Left renal pelvis (tissue), 4 donors: ENCODE results near the gene ADIPOQ. TPM values are rescaled to one million over a fixed set of nuclear protein-coding genes. Genes with fewer than 3 reads are reported as not detected.
"Not testable (repeated sequence)": the region's sequence is repeated elsewhere in the genome, so short reads cannot be mapped to it uniquely, and the experiment has no call there.

ENCODE experiments used
- DNase-seq, 4 donors: peaks; one replicate each; pipeline ENCODE4 v3.0.0-alpha.2; 2013; ENCODE audit warnings: low read depth in 4 of 4, low spot score in 3 of 4
- polyA plus RNA-seq, 4 donors: library from polyadenylated mRNA; unstranded; fragments of 120-200 nt; gene quantifications; one replicate each; pipeline ENCODE4 v1.2.1, GENCODE V29; 2013; ENCODE audit not compliant: insufficient read length in 4 of 4

ADIPOQ gene
- polyA plus RNA-seq, 4 donors = 0.06 to 0.29 TPM; not detected in 2

DNA sequence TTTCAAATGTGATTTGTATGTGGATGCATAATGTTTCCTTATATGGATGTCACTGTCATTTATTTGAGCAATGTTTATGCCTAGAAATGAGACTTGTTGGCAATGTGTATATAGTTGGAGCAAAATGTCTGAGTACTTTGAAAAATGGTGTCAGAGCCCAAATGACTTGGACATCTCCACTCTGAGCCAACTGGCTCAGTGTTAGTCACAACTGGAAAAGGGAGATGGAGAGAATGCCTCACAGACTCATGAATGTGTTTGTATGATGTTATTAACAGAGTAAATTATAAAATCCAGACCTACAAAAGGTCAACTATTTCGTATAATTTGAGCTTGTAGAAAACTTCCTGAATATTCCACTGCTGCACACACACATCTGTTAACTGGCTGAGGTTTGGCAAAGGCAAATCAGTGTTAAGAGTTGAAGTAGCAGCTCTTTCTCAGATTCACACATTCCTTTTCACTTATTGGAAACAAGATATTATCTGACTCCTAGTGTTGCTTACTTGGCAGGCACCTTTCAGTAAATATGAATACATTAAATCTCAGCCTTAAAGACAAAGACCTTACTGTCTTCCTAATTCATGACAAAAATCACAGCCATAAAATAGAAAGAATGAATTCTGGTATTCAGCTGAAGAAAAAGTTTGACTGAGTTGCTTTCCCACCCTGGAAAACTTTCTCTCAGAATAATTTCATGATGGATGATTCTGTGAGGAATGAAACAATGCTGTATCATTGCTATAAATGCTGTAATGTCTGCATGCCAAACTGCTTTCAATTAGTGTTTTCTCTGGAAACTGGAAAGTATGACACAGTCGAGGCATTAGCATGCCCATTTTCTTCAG is 27.0 kb downstream of the ADIPOQ start:
- no peak for DNase-seq

DNA sequence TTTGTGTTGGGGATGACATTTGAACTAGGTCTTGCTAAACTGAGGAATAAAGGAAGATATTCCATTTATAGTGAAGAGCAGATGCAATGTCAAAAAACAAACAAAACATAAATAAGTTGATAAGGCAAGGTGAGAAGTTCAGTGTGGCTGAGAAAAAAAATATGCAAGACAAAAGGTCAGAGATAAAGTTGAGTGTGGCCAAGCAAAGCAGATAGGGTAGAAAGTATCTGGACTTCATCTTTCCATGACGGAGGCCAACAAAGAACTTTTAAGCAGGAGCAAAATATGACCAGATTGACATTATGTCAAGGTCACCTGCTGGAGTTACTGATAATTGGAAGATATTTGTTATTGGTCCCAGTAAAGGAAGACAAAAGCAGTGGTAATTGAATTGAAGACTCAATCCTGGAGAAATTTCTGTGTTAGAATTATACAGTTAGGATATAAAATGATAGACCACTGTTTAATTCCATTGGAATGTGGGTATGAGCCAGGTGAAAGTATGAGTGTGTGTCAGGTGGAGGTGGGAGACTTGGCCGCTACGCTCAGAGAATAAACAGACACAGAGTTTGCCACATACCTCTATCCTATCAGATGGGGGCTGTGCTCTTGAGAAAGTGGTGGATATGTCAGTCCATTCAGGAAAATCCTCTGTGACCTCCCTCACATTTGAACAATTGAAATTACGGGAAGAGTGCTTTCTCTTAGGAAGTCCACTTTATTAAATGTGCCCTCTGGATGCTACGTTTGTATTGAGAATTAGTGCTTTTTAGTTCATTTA is 28.1 kb downstream of the ADIPOQ start:
- no peak for DNase-seq

- DNase-seq = no peak
Measured at GRCh38 chr3:186871403-186871924, 29.0 kb downstream of the ADIPOQ start.

DNA sequence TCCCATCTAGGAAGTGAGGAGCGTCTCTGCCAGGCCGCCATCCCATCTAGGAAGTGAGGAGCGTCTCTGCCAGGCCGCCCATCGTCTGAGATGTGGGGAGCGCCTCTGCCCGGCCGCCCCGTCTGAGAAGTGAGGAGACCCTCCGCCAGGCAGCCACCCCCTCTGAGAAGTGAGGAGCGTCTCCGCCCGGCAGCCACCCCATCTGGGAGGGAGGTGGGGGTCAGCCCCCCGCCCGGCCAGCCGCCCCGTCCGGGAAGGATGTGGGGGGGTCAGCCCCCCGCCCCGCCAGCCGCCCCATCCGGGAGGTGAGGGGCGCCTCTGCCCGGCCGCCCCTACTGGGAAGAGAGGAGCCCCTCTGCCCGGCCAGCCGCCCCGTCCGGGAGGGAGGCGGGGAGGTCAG is 31.3 kb downstream of the ADIPOQ start:
- DNase-seq = not testable (repeated sequence)

DNA sequence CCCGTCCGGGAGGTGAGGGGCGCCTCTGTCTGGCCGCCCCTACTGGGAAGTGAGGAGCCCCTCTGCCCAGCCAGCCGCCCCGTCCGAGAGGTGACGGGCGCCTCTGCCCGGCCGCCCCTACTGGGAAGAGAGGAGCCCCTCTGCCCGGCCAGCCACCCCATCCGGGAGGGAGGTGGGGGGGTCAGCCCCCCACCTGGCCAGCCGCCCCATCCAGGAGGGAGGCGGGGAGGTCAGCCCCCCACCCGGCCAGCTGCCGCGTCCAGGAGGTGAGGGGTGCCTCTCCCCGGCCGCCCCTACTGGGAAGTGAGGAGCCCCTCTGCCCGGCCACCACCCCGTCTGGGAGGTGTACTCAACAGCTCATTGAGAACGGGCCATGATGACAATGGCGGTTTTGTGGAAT is 31.7 kb downstream of the ADIPOQ start:
- not testable (repeated sequence) for DNase-seq

DNA sequence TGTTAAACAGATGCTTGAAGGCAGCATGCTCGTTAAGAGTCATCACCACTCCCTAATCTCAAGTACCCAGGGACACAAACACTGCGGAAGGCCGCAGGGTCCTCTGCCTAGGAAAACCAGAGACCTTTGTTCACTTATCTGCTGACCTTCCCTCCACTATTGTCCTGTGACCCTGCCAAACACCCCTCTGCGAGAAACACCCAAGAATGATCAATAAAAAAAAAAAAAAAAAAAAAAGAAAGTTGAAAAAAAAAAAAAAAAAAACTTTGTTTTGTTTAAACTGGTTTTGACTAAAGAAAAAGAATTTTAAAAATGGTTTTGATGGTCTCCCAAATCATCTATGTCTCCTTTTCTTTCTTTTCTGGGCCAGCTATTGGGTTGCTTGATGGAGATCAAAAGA is 32.3 kb downstream of the ADIPOQ start:
- DNase-seq = not testable (repeated sequence)

- no peak for DNase-seq
Measured at GRCh38 chr3:186875708-186876107, 33.2 kb downstream of the ADIPOQ start.

DNA sequence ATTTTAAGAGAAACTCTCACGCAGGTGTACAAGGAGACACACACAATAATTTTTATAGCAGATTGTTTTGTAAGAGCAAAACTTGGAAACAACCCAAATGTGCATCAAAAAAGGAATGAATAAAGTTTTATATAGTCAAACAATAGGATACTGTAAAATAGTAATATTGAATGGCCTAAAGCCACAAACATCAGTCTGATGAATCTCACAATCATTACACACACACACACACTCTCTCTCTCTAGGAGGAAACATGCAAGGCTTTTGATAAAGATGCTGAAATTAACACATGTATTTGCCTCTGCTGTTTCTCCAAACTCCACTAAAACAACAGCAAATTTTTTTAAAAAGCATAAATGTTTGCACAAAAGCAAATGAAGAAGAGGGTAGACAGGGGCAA is 37.3 kb downstream of the ADIPOQ start:
- DNase-seq = no peak

DNA sequence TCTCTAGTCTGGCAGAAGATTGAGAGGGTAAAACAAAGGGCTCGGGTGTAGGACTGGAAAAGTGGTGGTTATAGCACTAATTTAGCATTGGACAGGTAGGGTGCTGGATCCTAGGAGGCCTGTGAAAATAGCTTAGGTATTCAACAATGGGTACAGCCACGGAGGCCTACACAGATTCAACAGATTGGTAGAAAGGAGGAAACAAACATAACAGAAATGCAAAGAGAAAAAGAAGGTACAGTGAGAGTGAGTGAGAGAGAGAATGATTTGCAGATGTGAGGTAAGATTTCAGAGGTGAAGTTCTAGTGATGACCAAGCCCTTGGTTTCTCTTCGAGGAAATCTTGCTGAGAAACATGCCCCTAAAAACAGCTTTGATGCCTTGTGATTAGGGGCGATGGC is 37.9 kb downstream of the ADIPOQ start:
- DNase-seq = no peak

DNA sequence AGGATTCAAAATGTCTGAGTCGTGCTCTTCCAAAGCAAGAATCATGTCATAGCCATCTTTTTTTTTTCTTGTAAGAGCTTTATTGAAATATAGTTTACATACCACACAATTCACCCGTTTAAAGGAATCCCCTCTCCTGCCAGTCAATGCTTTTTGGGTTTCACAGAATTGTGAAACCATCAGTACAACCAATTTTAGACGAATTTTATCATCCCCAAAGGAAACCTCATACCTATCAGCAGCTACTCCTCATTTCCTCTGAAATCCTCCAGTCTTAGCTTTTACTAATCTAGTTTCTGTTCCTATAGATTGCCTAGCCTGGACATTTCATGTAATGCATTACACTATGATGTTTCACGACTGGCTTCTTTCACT is 39.6 kb downstream of the ADIPOQ start:
- DNase-seq = no peak

DNA sequence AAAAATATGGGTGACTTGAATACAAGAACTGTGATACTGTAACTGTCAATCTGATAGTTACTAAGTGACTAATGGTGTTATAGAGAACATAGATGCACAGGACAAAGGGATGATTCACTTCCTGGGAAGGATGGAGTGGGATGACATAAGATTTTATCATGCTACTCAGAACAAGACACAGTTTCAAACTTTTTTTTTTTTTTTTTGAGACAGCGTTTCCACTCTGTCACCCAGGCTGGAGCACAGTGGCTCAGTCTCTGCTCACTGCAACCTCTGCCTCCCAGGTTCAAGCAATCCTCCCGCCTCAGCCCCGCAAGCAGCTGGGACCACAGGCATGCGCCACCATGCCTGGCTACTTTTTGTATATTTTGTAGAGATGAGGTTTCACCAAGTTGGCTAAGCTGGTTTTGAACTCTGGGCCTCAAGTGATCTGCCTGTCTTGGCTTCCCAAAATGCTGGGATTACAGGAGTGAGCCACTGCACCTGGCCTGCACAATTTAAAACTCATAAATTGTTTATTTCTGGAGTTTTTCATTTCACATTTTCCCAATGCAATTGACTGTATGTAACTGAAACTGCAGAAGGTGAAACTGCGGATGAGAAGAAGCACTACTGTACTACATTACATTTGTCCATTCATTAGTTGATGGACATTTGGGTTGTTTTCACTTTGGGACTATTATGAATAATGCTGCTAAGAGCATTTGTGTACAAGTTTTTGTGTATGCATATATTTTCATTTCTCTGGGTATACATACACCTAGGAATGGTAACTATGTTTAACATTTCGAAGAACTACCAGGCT is 40.6 kb downstream of the ADIPOQ start:
- no peak for DNase-seq

DNA sequence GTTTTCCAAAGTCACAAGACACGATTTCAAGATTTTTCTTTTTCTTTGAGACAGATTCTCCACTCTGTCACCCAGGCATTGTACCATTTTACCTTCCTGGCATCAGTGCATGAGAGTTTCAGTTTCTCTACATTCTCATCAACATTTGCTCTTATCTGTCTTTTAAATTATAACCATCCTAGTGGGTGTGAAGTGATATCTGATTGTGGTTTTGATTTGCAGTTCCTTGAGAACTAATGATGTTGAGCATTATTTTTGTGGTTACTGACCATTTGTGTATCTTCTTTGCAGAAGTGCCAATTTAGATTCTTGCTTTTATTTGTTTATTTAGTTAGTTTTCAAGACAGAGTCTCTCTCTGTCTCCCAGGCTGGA is 41.2 kb downstream of the ADIPOQ start:
- DNase-seq = no peak

DNA sequence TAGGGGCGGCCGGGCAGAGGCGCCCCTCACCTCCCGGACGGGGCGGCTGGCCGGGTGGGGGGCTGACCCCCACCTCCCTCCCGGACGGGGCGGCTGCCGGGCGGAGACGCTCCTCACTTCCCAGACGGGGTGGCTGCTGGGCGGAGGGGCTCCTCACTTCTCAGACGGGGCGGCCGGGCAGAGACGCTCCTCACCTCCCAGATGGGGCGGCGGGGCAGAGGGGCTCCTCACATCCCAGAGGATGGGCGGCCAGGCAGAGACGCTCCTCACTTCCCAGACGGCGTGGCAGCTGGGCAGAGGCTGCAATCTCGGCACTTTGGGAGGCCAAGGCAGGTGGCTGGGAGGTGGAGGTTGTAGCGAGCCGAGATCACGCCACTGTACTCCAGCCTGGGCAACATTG is 42.4 kb downstream of the ADIPOQ start:
- not testable (repeated sequence) for DNase-seq

DNA sequence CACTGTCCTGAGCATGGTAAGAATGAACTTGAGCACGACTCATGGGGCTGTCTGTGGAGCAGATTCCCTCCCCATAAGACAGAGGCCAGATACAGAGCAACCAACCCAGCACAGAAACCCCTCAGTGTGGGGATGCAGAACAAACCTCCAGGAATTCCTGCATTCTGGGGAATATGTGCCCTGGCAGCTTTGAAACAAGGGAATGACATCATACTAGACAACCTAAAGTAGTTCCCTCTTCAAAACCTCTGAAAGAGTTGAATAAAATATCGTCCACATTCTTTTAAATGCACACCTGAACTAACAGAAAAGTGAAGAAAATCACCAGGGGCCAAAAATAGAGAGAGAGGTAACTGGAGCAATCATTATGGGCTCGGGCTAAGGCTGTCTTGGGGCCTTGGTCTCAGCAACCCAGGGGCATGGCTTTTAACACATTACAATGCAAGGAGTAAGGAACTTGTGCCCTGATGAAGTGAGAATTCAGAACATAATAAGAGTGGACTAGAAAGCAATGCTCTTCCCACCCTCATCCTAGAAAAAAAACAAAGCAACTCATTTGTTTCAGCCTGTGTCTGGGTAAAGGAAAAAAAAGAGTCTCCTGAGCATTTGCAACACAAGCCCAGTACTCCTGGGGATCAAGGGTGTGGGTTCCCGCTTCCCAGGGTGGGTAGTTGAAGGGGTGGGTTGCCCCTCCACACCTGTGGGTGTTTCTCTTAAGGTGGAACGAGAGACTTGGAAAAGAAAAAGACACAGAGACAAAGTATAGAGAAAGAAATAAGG is 43.9 kb downstream of the ADIPOQ start:
- DNase-seq = no peak

DNA sequence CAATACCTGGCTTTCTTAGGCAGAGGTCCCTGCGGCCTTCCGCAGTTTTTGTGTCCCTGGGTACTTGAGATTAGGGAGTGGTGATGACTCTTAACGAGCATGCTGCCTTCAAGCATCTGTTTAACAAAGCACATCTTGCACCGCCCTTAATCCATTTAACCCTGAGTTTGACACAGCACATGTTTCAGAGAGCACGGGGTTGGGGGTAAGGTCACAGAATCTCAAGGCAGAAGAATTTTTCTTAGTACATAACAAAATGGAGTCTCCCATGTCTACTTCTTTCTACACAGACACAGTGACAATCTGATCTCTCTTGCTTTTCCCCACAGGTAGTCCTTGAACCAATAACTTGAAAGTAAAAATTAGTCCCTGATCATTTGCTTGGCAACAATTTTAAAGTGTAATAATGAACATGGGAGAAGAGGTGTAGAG is 45.0 kb downstream of the ADIPOQ start:
- not testable (repeated sequence) for DNase-seq

DNA sequence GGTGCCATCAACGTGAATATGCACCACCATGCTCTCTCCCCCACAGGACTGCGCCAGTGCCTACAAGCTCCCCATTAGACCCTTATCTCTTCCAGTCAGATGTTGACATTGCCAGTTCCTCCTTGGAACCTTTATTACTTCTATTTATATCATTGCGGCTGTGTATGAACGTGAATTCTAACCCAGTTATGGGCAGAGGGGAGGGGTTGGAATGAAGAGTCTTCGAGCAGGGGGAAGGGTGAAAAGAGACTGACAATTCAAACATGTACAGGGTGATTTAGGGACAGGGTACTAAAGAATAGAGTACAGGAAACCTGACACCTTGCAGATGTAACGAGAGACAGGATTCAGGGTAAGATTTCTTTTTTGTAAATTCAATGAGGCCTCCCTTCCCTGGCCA is 46.1 kb downstream of the ADIPOQ start:
- no peak for DNase-seq

DNA sequence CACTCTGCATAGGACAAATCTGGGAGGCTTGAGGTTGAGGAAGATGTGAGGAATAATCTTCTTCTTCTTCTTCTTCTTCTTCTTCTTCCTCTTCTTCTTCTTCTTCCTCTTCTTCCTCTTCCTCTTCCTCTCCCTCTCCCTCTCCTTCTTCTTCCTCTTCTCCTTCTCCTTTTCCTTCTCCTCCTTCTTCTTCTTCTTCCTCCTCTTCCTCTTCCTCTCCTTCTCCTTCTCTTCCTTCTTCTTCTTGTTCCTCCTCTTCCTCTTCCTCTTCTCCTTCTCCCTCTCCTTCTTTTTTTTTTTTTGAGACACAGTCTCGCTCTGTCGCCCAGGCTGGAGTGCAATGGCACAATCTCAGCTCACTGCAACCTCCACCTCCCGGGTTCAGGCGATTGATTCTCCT is 47.2 kb downstream of the ADIPOQ start:
- DNase-seq = not testable (repeated sequence)

DNA sequence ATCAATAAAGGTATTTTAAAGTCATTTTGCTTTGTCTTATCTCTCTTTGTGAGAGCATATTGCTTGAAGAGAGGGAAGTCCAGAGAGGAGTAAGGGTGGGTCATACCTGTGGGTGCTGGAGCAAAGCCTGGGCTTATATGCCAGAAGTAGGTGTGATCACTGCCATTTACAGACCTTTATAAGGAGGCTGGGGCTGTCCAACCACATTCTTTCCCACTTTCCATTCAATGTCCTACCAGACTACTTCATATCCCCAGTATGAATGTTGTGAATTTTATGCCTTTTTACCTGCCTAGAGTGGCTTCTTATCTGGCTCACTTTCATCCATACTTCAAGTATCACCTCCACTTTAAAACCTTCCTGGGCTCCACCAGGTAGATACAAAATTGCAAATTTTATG is 48.4 kb downstream of the ADIPOQ start:
- DNase-seq = no peak

DNA sequence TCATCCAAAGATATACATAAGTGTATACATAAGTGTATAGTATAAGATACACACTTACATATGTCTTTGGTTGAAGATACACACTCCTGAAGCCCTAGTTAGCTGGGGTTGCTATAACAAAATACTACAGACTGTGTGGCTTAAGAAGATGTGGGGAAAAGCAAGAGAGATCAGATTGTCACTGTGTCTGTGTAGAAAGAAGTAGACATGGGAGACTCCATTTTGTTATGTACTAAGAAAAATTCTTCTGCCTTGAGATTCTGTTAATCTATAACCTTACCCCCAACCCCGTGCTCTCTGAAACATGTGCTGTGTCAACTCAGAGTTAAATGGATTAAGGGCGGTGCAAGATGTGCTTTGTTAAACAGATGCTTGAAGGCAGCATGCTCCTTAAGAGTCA is 50.6 kb downstream of the ADIPOQ start:
- not testable (repeated sequence) for DNase-seq

DNA sequence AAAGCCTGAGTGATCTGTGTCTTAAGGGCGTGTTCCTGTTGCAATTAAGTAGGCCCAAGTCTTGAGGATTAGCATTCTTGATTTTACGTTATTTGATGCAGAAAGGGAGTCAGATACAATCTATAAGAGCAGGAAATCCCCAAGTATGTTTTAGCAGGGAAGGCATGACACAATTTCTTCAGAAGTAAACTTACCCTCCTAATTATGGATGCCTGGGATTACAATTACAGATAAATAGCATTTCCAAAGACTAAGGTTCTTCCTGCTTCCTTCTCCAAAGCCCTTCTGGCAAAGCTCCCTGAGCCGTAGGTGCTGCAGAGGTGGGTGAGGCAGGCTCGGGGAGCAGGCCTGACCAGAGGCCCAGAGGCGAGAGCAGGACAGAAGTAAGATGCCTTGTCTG is 52.9 kb downstream of the ADIPOQ start:
- no peak for DNase-seq
